Measurements from ENCODE around the gene NFKB1. TPM values are rescaled to one million over a fixed set of nuclear protein-coding genes. Genes with fewer than 3 reads are reported as not detected.

NFKB1 gene
- total and polyA plus RNA-seq, 9 of the 15 experiments (the other 6 are each of a cell fraction or from before 2014, with no cell fraction given): 2.4 to 14.5 (median 10.3) TPM

DNA sequence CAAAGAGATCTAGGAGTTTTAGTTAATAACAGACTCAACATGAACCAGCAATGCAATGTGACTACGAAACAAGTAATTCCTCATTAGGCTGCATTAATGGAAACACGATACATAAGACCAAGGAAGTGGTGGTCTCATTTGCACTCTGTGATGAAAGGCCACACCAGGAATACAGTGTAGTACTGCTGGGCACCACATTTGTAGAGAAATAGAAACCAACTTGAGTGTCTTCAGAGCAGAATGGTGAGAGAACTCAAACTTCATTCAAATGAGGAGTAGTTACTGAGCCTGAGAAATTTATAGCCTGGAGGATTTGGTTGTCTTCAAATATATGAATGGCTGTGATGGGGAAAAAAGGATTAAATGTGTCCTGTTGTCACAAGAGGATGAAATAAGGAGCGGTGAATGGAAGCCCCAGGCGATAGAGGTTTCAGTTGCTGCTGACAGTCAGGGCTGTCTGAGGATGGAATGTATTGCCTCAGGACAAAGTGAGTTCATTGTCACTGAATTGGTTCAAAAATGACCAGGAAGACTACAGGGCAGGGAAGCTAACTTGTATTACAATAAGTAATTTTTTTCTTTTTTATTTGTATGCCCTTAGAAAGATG, 50.9 kb downstream of the NFKB1 start:
- Histone ChIP-seq H2AFZ (ENCODE audit: low read depth, low read length) (no peak overlapping the region), H3K27me3 (ENCODE audit: control insufficient read depth in 2 of 2, insufficient read depth in 2 of 2, low read length in 2 of 2) (no peaks in the 10 kb centered on the region), H3K4me3 (no peak overlapping the region), H4K20me1 (replicated peaks; ENCODE audit: control insufficient read depth, insufficient read depth, low read length) (no peaks in the 10 kb centered on the region), H3K9me3 (replicated peaks; ENCODE audit: control insufficient read depth, insufficient read depth, low read depth, low read length) (no peaks in the 10 kb centered on the region), H3K27ac (ENCODE audit: extremely low read depth, low read depth, low read length) (no peak overlapping the region), H3K9me1 (ENCODE audit: control insufficient read depth, insufficient read depth, low read length) (no peaks in the 10 kb centered on the region), H3K79me2 (ENCODE audit: control insufficient read depth, insufficient read depth, low read length) (no peaks in the 10 kb centered on the region), H3K4me1 (replicated peaks in 1 of 2; ENCODE audit: control insufficient read depth in 2 of 2, insufficient read depth in 2 of 2, low read length in 2 of 2) (no peaks in the 10 kb centered on the region), H3K4me2 (ENCODE audit: insufficient read depth, low read length) (no peak overlapping the region), H3K9ac (ENCODE audit: insufficient read depth in 1 of 2, low read depth in 2 of 2, low read length in 2 of 2) (no peak overlapping the region), H3K36me3 (ENCODE audit: control insufficient read depth, insufficient read depth, low read length) (no peaks in the 10 kb centered on the region)
- BruUV-seq (replicated peaks): no TSS peak
- ATAC-seq (no peak), DNase-seq (ENCODE audit: extremely low read depth in 1 of 4, low spot score in 3 of 4) (no peak), FAIRE-seq (no peak)
- in situ Hi-C loops (cut with MboI) (no loop called here), intact Hi-C loops (cut with micrococcal nuclease) (no loop called here)
- 83% methylated on average over 4 of the region's 4 CpGs for WGBS (ENCODE audit: insufficient coverage, low coverage, missing lambda C conversion rate)
- CTCF ChIA-PET (ENCODE audit: low intra/inter-chr PET ratio): no interaction called here
- POLR2A ChIA-PET: no interaction called here
- TF ChIP-seq ZNF274 (IDR thresholded peaks at IDR 0.05; ENCODE audit: borderline replicate concordance, low read depth, low read length) (no peak), CBFA2T2 (conservative IDR thresholded peaks at IDR 0.05) (no peak), FOS (IDR thresholded peaks at IDR 0.05; ENCODE audit: extremely low read depth, insufficient read length) (no peak), JUNB (CRISPR knock-in tag; conservative IDR thresholded peaks at IDR 0.05) (no peak), RBBP5 (IDR thresholded peaks at IDR 0.05; ENCODE audit: borderline replicate concordance, insufficient read depth, low read length, poor library complexity, severe bottlenecking) (no peak), LEF1 (IDR thresholded peaks at IDR 0.05) (no peak), ELF1 (tag; IDR thresholded peaks at IDR 0.05) (no peak), KDM4B (IDR thresholded peaks at IDR 0.05; ENCODE audit: borderline replicate concordance in 2 of 2, low read depth in 1 of 2) (no peak), ARID3A (IDR thresholded peaks at IDR 0.05; ENCODE audit: borderline replicate concordance, low read depth, low read length) (no peak), PBX2 (CRISPR knock-in tag; IDR thresholded peaks at IDR 0.05; ENCODE audit: low read depth) (no peak), PBX2 (tag; conservative IDR thresholded peaks at IDR 0.05; ENCODE audit: low read depth) (no peak), PML (IDR thresholded peaks at IDR 0.05; ENCODE audit: low read length) (no peak), ZNF165 (CRISPR knock-in tag; IDR thresholded peaks at IDR 0.05; ENCODE audit: borderline replicate concordance) (no peak)
- TF ChIP-seq, protein P1, sequence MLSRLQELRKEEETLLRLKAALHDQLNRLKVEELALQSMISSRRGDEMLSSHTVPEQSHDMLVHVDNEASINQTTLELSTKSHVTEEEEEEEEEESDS (CRISPR knock-in tag; IDR thresholded peaks at IDR 0.05): no peak
- TF ChIP-seq, protein P2, sequence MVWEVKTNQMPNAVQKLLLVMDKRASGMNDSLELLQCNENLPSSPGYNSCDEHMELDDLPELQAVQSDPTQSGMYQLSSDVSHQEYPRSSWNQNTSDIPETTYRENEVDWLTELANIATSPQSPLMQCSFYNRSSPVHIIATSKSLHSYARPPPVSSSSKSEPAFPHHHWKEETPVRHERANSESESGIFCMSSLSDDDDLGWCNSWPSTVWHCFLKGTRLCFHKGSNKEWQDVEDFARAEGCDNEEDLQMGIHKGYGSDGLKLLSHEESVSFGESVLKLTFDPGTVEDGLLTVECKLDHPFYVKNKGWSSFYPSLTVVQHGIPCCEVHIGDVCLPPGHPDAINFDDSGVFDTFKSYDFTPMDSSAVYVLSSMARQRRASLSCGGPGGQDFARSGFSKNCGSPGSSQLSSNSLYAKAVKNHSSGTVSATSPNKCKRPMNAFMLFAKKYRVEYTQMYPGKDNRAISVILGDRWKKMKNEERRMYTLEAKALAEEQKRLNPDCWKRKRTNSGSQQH (CRISPR knock-in tag; IDR thresholded peaks at IDR 0.05): no peak
- TF ChIP-seq, protein P3, sequence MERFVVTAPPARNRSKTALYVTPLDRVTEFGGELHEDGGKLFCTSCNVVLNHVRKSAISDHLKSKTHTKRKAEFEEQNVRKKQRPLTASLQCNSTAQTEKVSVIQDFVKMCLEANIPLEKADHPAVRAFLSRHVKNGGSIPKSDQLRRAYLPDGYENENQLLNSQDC (CRISPR knock-in tag; IDR thresholded peaks at IDR 0.05): no peak

Data from K562 (cell line).